ENCODE results near the gene KLC3.
"Not testable (repeated sequence)": the region's sequence is repeated elsewhere in the genome, so short reads cannot be mapped to it uniquely, and the experiment has no call there.

Gene KLC3

GRCh38 chr19:45320997-45321775 lies 19.4 kb upstream of the KLC3 start:
- DNase-seq, result no peak

GRCh38 chr19:45321848-45322247 lies 18.7 kb upstream of the KLC3 start:
- no peak for DNase-seq

- DNase-seq, result peak; percentile 68
These were observed 18.2 kb upstream of the KLC3 start for GRCh38 chr19:45322311-45322710.

- DNase-seq, result no peak
These were observed 17.7 kb upstream of the KLC3 start, which contains the start of gene CKM for GRCh38 chr19:45322744-45323281. TSS of gene CKM (minus strand) at chr19:45322875. CDS start at chr19:45319713, 3,162 bp downstream.

GRCh38 chr19:45323671-45324081 lies 16.9 kb upstream of the KLC3 start:
- DNase-seq, result no peak

GRCh38 chr19:45324349-45324907 lies 16.1 kb upstream of the KLC3 start:
- no peak for DNase-seq

- DNase-seq, result no peak
These were observed 13.0 kb upstream of the KLC3 start for GRCh38 chr19:45327404-45328143.

GRCh38 chr19:45331411-45331810 lies 9.1 kb upstream of the KLC3 start:
- no peak for DNase-seq

GRCh38 chr19:45333609-45334303 lies 6.8 kb upstream of the KLC3 start:
- DNase-seq, result no peak

- DNase-seq, result not testable (repeated sequence)
These were observed 5.7 kb upstream of the KLC3 start for GRCh38 chr19:45334881-45335280.

GRCh38 chr19:45336696-45337251 lies 3.8 kb upstream of the KLC3 start:
- DNase-seq, result no peak

- no peak for DNase-seq
These were observed 921 bp upstream of the KLC3 start for GRCh38 chr19:45339629-45340028.

GRCh38 chr19:45340899-45341453 lies 426 bp downstream of the KLC3 start:
- DNase-seq, result no peak

- DNase-seq, result no peak
These were observed 2.4 kb downstream of the KLC3 start for GRCh38 chr19:45342911-45343310.

- DNase-seq, result no peak
These were observed 4.3 kb downstream of the KLC3 start for GRCh38 chr19:45344621-45345505.

GRCh38 chr19:45345506-45345860 lies 4.9 kb downstream of the KLC3 start:
- DNase-seq, result no peak

- no peak for DNase-seq
These were observed 5.9 kb downstream of the KLC3 start for GRCh38 chr19:45346449-45346848.

- DNase-seq, result no peak
These were observed 7.2 kb downstream of the KLC3 start for GRCh38 chr19:45347570-45348366.

- DNase-seq, result no peak
These were observed 8.0 kb downstream of the KLC3 start for GRCh38 chr19:45348367-45349125.

GRCh38 chr19:45349126-45349415 lies 8.5 kb downstream of the KLC3 start:
- DNase-seq, result no peak

Data from NCI-H1417 treated with DMSO at 0.1 percent for 48 hours (cell line).